Thyroid gland (tissue), 4 donors: ENCODE measurements around the gene LMO7. TPM values are rescaled to one million over a fixed set of nuclear protein-coding genes. Genes with fewer than 3 reads are reported as not detected.

Experiments
- DNase-seq, 2 donors: peaks; one replicate each; pipeline ENCODE4 v3.0.0-alpha.2; 2019
- H3K27ac ChIP-seq, 3 donors: fragments of 200-600 bp; sonication (generic); 1 replicate in 2 of 3; 2 replicates in 1 of 3; pipeline ENCODE4 v1.5.1; 2016 to 2019; ENCODE audit warnings: mild to moderate bottlenecking in 1 of 3, moderate library complexity in 1 of 3
- H3K27me3 ChIP-seq: fragments of 200-600 bp; sonication (generic); one replicate; pipeline ENCODE4 v1.5.1; 2019
- H3K36me3 ChIP-seq, 2 donors: fragments of 200-600 bp; sonication (generic); one replicate each; pipeline ENCODE4 v1.5.1; 2016 to 2019
- H3K4me1 ChIP-seq, 2 donors: fragments of 200-600 bp; sonication (generic); one replicate each; pipeline ENCODE4 v1.5.1; 2017 to 2019
- H3K4me3 ChIP-seq, 3 donors: fragments of 200-600 bp; sonication (generic); replicated peaks in 1 of 3; 1 replicate in 2 of 3; 2 replicates in 1 of 3; pipeline ENCODE4 v1.5.1; 2016; ENCODE audit warnings: mild to moderate bottlenecking in 1 of 3
- H3K9me3 ChIP-seq: fragments of 200-600 bp; sonication (generic); one replicate; pipeline ENCODE4 v1.5.1; 2017
- CTCF ChIP-seq, 6 experiments: fragments of 200-600 bp in 3 of 6; fragments of 450-650 bp in 3 of 6; sonication (generic) in 3 of 6; IDR thresholded peaks; one replicate each; pipeline ENCODE4 v1.5.1; 2016 to 2019; ENCODE audit warnings: antibody characterized with exemption in 6 of 6, mild to moderate bottlenecking in 2 of 6, inconsistent platforms in 1 of 6, moderate library complexity in 1 of 6
- POLR2A ChIP-seq, 2 donors: fragments of 450-650 bp; IDR thresholded peaks; one replicate each; pipeline ENCODE4 v1.6.1; 2017; ENCODE audit warnings: antibody characterized with exemption in 2 of 2, mild to moderate bottlenecking in 2 of 2, moderate library complexity in 1 of 2
- WGBS, 2 donors: methylation state at CpG; one replicate each; pipeline ENCODE4 v1.1.5; 2017; 5-methylcytosine and 5-hydroxymethylcytosine counted together
- intact Hi-C: fragments of 100-400 bp; cut with DNase I; formaldehyde crosslinking; loops from one replicate; pipeline ENCODE4 v1.15.1; 2023
- total RNA-seq, 4 donors: library from RNA; depleted of rRNA; stranded (reverse); fragments of >200 nt; gene quantifications; one replicate each; pipeline ENCODE4 v1.2.3, GENCODE V29; 2016

The LMO7 gene
- total RNA-seq, 4 donors from 2014 or later, result 129 to 218 (median 185) TPM

- TF ChIP-seq POLR2A (IDR thresholded peaks at IDR 0.05), result no peak
- no peak for TF ChIP-seq CTCF (IDR thresholded peaks at IDR 0.05)
- H3K4me3 ChIP-seq, result no peak overlapping the region
- H3K9me3 ChIP-seq, result no peaks in the 10 kb centered on the region
- intact Hi-C loops, result no loop called here
- peaks cover 4 to 28% of the 10 kb centered on the region in 2 donors for H3K4me1 ChIP-seq
- WGBS, 2 donors, result 91 to 95% methylated on average over 2 of the region's 2 CpGs
- no peaks in the 10 kb centered on the region for H3K27me3 ChIP-seq
- no peaks in the 10 kb centered on the region for H3K36me3 ChIP-seq
- H3K27ac ChIP-seq, result no peak overlapping the region
- DNase-seq, result no peak
Measured at GRCh38 chr13:75652726-75653125, 16.6 kb downstream of the LMO7 start.

- Histone ChIP-seq H3K4me3 (no peak overlapping the region), H3K27me3 (no peaks in the 10 kb centered on the region), H3K4me1 (no peaks in the 10 kb centered on the region), H3K27ac (no peak overlapping the region), H3K36me3 (no peaks in the 10 kb centered on the region), H3K9me3 (no peaks in the 10 kb centered on the region)
- intact Hi-C loops, result no loop called here
- no peak for DNase-seq
- TF ChIP-seq CTCF (IDR thresholded peaks at IDR 0.05), result no peak
- TF ChIP-seq POLR2A (IDR thresholded peaks at IDR 0.05), result no peak
- WGBS, 2 donors, result 92 to 99% methylated on average over 3 of the region's 3 CpGs
Measured at GRCh38 chr13:75656425-75656989, 20.4 kb downstream of the LMO7 start.

GRCh38 chr13:75657111-75657510, 21.0 kb downstream of the LMO7 start:
- intact Hi-C loops, result no loop called here
- Histone ChIP-seq H3K9me3 (no peaks in the 10 kb centered on the region), H3K4me1 (no peaks in the 10 kb centered on the region), H3K36me3 (no peaks in the 10 kb centered on the region), H3K4me3 (no peak overlapping the region), H3K27me3 (no peaks in the 10 kb centered on the region), H3K27ac (no peak overlapping the region)
- TF ChIP-seq CTCF (IDR thresholded peaks at IDR 0.05), result no peak
- TF ChIP-seq POLR2A (IDR thresholded peaks at IDR 0.05), result no peak
- 88 to 94% methylated on average over 1 of the region's 1 CpG for WGBS, 2 donors
- no peak for DNase-seq

- no peak overlapping the region for H3K4me3 ChIP-seq
- intact Hi-C loops, result no loop called here
- H3K36me3 ChIP-seq, result no peaks in the 10 kb centered on the region
- no peak for DNase-seq
- WGBS, 2 donors, result 90% methylated on average over 3 of the region's 3 CpGs
- TF ChIP-seq POLR2A (IDR thresholded peaks at IDR 0.05) (no peak), CTCF (IDR thresholded peaks at IDR 0.05) (no peak)
- no peaks in the 10 kb centered on the region for H3K27me3 ChIP-seq
- H3K27ac ChIP-seq, result no peak overlapping the region
- no peaks in the 10 kb centered on the region for H3K9me3 ChIP-seq
- no peaks in the 10 kb centered on the region for H3K4me1 ChIP-seq
Measured at GRCh38 chr13:75660694-75661093, 24.6 kb downstream of the LMO7 start.

- no peak overlapping the region for H3K27ac ChIP-seq
- H3K36me3 ChIP-seq, result no peaks in the 10 kb centered on the region
- H3K9me3 ChIP-seq, result no peaks in the 10 kb centered on the region
- no peaks in the 10 kb centered on the region for H3K27me3 ChIP-seq
- 81 to 91% methylated on average over 4 of the region's 4 CpGs for WGBS, 2 donors
- H3K4me3 ChIP-seq, result no peak overlapping the region
- no peak for TF ChIP-seq POLR2A (IDR thresholded peaks at IDR 0.05)
- no peak for TF ChIP-seq CTCF (IDR thresholded peaks at IDR 0.05)
- H3K4me1 ChIP-seq, result no peaks in the 10 kb centered on the region
- DNase-seq, result peak; percentile 23 to 40
- intact Hi-C loops, result no loop called here
Measured at GRCh38 chr13:75661443-75661842, 25.3 kb downstream of the LMO7 start.
